Measurements from ENCODE around the gene SNAP29.
"Not testable (repeated sequence)": the region's sequence is repeated elsewhere in the genome, so short reads cannot be mapped to it uniquely, and the experiment has no call there.

The SNAP29 gene

GRCh38 chr22:20897737-20898136 lies 38.9 kb downstream of the SNAP29 start:
- not testable (repeated sequence) for DNase-seq (ENCODE audit: low spot score); FAIRE-seq

- FAIRE-seq (peak; percentile 13), DNase-seq (ENCODE audit: low spot score) (no peak)
Observed at GRCh38 chr22:20899827-20900423, 41.1 kb downstream of the SNAP29 start.

- not testable (repeated sequence) for DNase-seq (ENCODE audit: low spot score); FAIRE-seq
Observed at GRCh38 chr22:20901093-20902033, 42.6 kb downstream of the SNAP29 start.

DNA sequence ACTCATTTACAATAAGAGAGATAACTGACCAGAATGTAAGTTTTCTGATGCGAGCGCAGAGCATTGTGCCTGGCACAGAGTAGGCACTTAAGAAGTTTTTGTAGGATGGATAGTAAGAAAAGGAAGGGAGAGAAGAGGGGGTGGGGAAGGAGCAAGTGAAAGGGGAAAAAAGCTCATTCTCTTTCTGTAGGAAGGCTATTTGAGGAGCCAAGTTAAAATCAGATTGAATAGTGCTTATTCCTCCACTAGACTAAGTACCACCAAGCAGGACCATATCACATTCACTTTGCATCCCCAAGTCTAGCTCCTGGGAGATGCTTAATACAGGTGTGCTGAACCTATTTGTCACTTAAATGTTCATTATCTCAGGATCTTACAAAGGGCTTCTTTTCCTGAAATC lies 44.3 kb downstream of the SNAP29 start:
- FAIRE-seq: no peak
- DNase-seq (ENCODE audit: low spot score): no peak

DNA sequence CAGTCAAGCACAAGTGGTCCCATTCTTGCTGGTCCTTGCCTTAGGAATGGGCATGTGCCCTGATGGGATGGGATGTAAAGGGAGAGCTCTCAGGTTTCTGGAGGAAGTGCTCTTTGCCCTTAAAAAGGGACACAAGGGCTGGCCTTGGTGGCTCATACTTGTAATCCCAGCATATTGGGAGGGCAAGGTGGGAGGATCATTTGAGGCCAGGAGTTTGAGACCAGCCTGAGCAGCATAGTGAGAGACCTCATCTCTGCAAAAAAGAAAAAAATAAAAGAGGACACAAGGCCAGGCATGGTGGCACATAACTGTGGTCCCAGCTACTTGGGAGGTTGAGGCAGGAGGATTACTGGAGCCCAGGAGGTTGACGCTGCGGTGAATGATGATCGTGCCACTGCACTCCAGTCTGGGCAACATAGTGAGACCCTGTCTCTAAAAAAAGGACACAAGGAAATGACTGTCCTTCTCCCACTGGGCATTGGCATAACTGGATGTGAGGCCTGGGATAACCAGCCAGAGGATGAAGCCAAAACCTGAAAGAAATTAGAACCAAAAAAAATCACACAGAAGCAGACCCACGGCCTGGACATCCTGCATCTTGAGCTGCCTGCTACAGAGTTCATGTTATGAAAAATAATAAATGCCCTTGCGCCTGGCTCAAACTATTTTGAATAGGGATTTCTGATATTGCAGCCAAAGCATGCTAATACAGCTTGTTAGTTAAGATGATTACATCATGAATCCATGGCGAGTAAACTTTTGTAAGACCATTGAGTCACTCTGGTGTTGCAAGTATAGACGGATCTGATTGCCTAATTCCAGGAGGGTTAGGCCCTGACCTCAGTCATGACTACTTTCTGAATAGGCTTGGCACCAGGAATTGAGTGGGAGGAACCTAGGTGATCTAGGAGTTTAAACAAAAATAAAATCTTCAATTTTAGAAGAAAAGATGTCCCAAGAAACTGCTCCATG lies 45.5 kb downstream of the SNAP29 start:
- DNase-seq (ENCODE audit: low spot score) (peak; percentile 56), FAIRE-seq (peak; percentile 71)

DNA sequence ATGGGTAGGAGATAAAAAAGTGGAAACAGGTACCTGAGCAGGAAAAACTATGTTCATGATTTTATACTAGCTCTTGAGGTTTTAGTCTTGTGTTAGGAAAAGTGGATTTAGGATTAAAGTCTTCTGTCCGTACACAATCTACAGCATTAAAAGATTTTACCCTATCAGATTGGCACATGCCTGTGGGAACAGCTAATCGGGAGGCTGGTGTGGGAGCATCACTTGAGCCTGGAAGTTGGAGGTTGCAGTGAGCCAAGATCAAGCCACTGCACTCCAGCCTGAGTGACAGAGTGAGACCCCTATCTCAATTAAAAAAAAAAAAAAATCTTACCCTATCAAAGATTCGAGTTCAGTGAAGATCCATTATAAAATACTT lies 46.2 kb downstream of the SNAP29 start:
- FAIRE-seq (no peak), DNase-seq (ENCODE audit: low spot score) (no peak)

GRCh38 chr22:20905415-20906386 lies 46.9 kb downstream of the SNAP29 start:
- DNase-seq (ENCODE audit: low spot score) (no peak), FAIRE-seq (peak; percentile 56)

DNA sequence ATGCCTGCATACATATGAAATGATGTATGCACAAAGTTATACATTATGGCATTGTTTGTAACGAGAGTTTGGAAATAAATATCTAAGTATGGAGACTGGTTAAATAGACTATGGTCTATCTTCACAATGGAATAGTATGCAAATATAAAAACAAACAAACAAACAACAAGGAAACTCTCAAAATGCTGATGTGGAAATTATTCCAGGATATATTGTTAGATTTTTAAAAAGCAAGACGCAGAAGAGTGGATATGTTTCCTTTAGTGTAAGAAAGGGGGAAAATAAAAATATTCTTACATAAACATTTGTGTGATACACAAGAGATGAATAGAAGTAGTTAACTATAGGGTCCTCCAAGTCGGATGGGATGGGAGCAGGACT lies 47.6 kb downstream of the SNAP29 start:
- FAIRE-seq (no peak), DNase-seq (ENCODE audit: low spot score) (no peak)

GRCh38 chr22:20908717-20909116 lies 49.9 kb downstream of the SNAP29 start:
- not testable (repeated sequence) for DNase-seq (ENCODE audit: low spot score); FAIRE-seq

- FAIRE-seq (no peak), DNase-seq (ENCODE audit: low spot score) (no peak)
Observed at GRCh38 chr22:20909543-20910303, 50.9 kb downstream of the SNAP29 start.

DNA sequence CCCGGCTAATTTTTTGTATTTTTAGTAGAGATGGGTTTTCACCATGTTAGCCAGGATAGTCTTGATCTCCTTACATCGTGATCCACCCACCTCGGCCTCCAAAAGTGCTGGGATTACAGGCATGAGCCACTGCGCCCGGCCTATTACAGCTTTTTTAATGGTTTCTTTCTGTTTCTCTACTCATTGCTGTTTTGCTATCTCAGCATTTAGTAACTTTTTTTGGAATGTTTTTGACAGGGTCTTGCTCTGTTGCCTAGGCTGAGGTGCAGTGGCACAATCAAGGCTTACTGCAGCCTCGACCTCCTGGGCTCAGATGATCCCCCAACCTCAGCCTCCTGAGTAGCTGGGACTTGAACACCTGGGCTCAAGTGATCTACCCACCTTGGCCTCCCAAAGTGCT lies 53.7 kb downstream of the SNAP29 start:
- no peak for DNase-seq (ENCODE audit: low spot score)
- FAIRE-seq: no peak

GRCh38 chr22:20916916-20917810 lies 58.4 kb downstream of the SNAP29 start, which contains the start of gene CRKL:
TSS of gene CRKL (plus strand) at chr22:20917407. CDS start at chr22:20917935, 528 bp downstream.
- peak; percentile 94 for FAIRE-seq

GRCh38 chr22:20918663-20919218 lies 59.9 kb downstream of the SNAP29 start:
- no peak for FAIRE-seq
- peak; percentile 48 for DNase-seq (ENCODE audit: low spot score)

More at GRCh38 chr22:20916916-20917810, 58.4 kb downstream of the SNAP29 start, which contains the start of gene CRKL:
- peak; percentile 100 for DNase-seq (ENCODE audit: low spot score)

GRCh38 chr22:20919718-20920117 lies 60.9 kb downstream of the SNAP29 start:
- FAIRE-seq (no peak), DNase-seq (ENCODE audit: low spot score) (no peak)

DNA sequence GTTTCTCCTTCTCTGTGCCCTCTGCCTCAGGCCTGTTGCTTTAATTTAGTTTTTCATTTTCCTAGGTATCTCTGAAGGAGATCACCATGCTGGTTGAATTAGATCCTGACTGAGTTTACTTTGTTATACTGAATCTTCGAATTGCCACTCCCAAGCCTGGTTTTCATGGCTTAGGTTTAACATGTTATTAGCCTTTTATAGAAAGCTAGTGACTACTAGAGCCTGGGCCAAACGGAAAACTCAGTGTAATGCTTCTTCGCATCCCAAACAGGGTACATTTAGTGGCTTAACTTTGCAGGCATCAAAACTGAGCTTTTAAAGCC lies 62.0 kb downstream of the SNAP29 start:
- DNase-seq (ENCODE audit: low spot score) (no peak), FAIRE-seq (no peak)

- DNase-seq (ENCODE audit: low spot score) (no peak), FAIRE-seq (no peak)
Observed at GRCh38 chr22:20922141-20922751, 63.4 kb downstream of the SNAP29 start.

DNA sequence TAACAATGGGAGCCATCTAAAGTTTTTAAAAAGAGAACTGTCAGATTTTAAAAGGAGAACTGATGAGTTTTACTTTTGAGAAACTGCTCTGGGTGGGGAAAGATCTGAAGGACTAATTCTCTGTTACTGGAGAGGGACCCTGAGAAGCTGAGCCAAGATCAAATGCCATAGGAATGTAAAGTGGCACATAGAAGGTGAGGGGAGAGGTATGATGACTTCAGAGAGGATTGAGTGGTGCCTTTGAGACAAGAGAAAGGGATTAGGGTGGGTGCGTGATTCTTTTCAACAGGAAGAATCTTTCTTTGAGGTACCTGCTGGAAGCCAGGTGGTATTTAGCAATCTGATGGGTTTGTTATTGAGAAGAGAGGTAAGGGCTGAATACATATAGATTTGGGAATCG lies 67.4 kb downstream of the SNAP29 start:
- DNase-seq (ENCODE audit: low spot score) (no peak), FAIRE-seq (no peak)

Data from urothelium cell line (cell line).